HCEC 1CT (cell line): ENCODE measurements around the gene FXYD5.
"Not testable (repeated sequence)": the region's sequence is repeated elsewhere in the genome, so short reads cannot be mapped to it uniquely, and the experiment has no call there.

ENCODE experiments used
- DNase-seq: peaks from one replicate; pipeline ENCODE4 v3.0.0-alpha.2; 2017

The FXYD5 gene

GRCh38 chr19:35194012-35194984 lies 39.8 kb downstream of the FXYD5 start:
- no peak for DNase-seq

- DNase-seq: no peak
These were observed 41.3 kb downstream of the FXYD5 start for GRCh38 chr19:35195830-35196229.

- not testable (repeated sequence) for DNase-seq
These were observed 42.3 kb downstream of the FXYD5 start for GRCh38 chr19:35196861-35197260.

- DNase-seq: no peak
These were observed 44.9 kb downstream of the FXYD5 start for GRCh38 chr19:35199481-35199880.

GRCh38 chr19:35202722-35203688 lies 48.5 kb downstream of the FXYD5 start:
- no peak for DNase-seq

GRCh38 chr19:35204799-35205732 lies 50.5 kb downstream of the FXYD5 start:
- no peak for DNase-seq

- DNase-seq: no peak
These were observed 51.3 kb downstream of the FXYD5 start for GRCh38 chr19:35205733-35206323.

GRCh38 chr19:35206379-35206778 lies 51.8 kb downstream of the FXYD5 start:
- DNase-seq: no peak

- no peak for DNase-seq
These were observed 52.3 kb downstream of the FXYD5 start for GRCh38 chr19:35206855-35207254.

- DNase-seq: no peak
These were observed 52.9 kb downstream of the FXYD5 start for GRCh38 chr19:35207391-35207871.

GRCh38 chr19:35208121-35208520 lies 53.6 kb downstream of the FXYD5 start:
- no peak for DNase-seq

- no peak for DNase-seq
These were observed 55.1 kb downstream of the FXYD5 start for GRCh38 chr19:35209646-35210045.

- no peak for DNase-seq
These were observed 57.2 kb downstream of the FXYD5 start for GRCh38 chr19:35211545-35212230.

GRCh38 chr19:35212241-35212640 lies 57.7 kb downstream of the FXYD5 start:
- DNase-seq: no peak

- peak; percentile 73 for DNase-seq
These were observed 59.4 kb downstream of the FXYD5 start for GRCh38 chr19:35213663-35214632.

- no peak for DNase-seq
These were observed 60.4 kb downstream of the FXYD5 start for GRCh38 chr19:35214766-35215422.

- peak; percentile 10 for DNase-seq
These were observed 61.7 kb downstream of the FXYD5 start for GRCh38 chr19:35216016-35216832.
